T-cell (primary cell): ENCODE measurements around the gene ZNF438. TPM values are rescaled to one million over a fixed set of nuclear protein-coding genes. Genes with fewer than 3 reads are reported as not detected.

Experiments used
- ATAC-seq, 4 experiments: fragments of 200-7000 bp in 3 of 4; fragments of 150-1000 bp in 1 of 4; cut with Tn5 transposase; replicated peaks in 1 of 4; 1 replicate in 3 of 4; 2 replicates in 1 of 4; pipeline ENCODE4 v1.10.0; 2021; ENCODE audit warnings: moderate library complexity in 3 of 4, mild to moderate bottlenecking in 2 of 4, moderate number of reproducible peaks in 1 of 4
- CTCF ChIA-PET, 2 donors: fragments of 300-600 bp; sonication (Branson Sonifier 250); formaldehyde crosslinking; loops; one replicate each; lab custom pipeline; 2022; ENCODE audit warnings: antibody characterized with exemption in 2 of 2; lab: Charles Lee
- POLR2A ChIA-PET, 2 donors: fragments of 300-600 bp; sonication (Branson Sonifier 250); formaldehyde crosslinking; loops; one replicate each; lab custom pipeline; 2022; ENCODE audit warnings: antibody characterized with exemption in 2 of 2; lab: Charles Lee
- DNase-seq, 35 experiments: peaks; one replicate each; pipeline versions ENCODE4 v3.0.0 to v3.0.0-alpha.2; 2013 to 2023
- H3K27ac ChIP-seq: one replicate; pipeline ENCODE4 v1.5.1; 2013; ENCODE audit warnings: low read length
- H3K27me3 ChIP-seq, 2 experiments: replicated peaks in 1 of 2; 1 replicate in 1 of 2; 2 replicates in 1 of 2; pipeline versions ENCODE4 v1.6.1 to v1.7.0; 2013; ENCODE audit warnings: low read length in 1 of 2, mixed read lengths in 1 of 2; ENCODE audit not compliant: control insufficient read depth in 2 of 2, insufficient read depth in 2 of 2; ENCODE audit errors: extremely low read depth in 1 of 2
- H3K36me3 ChIP-seq, 2 donors: 1 replicate in 1 of 2; 2 replicates in 1 of 2; pipeline versions ENCODE4 v1.6.1 to v1.7.0; 2013; ENCODE audit warnings: low read length in 1 of 2; ENCODE audit not compliant: control insufficient read depth in 2 of 2, insufficient read depth in 1 of 2; ENCODE audit errors: extremely low read depth in 1 of 2
- H3K4me1 ChIP-seq, 2 experiments: 1 replicate in 1 of 2; 2 replicates in 1 of 2; pipeline versions ENCODE4 v1.6.1 to v1.7.0; 2013; ENCODE audit warnings: low read length in 2 of 2, mixed read lengths in 1 of 2; ENCODE audit not compliant: insufficient read depth in 2 of 2, control insufficient read depth in 1 of 2; ENCODE audit errors: extremely low read depth in 1 of 2
- H3K4me3 ChIP-seq, 2 donors: 1 replicate in 1 of 2; 2 replicates in 1 of 2; pipeline versions ENCODE4 v1.5.1 to v1.7.0; 2013; ENCODE audit warnings: mild to moderate bottlenecking in 2 of 2, low read length in 1 of 2, moderate library complexity in 1 of 2; ENCODE audit not compliant: control insufficient read depth in 1 of 2; ENCODE audit errors: extremely low read depth in 1 of 2
- H3K9me3 ChIP-seq: 2 replicates; pipeline ENCODE4 v1.7.0; 2013
- H3K27ac Mint-ChIP-seq, 2 donors: one replicate each; pipeline ENCODE4 v1.8.0; 2020 to 2021; ENCODE audit warnings: mild to moderate bottlenecking in 2 of 2, mixed read lengths in 2 of 2
- H3K27me3 Mint-ChIP-seq, 2 donors: one replicate each; pipeline ENCODE4 v1.8.0; 2021 to 2022; ENCODE audit warnings: mixed read lengths in 2 of 2
- H3K36me3 Mint-ChIP-seq: one replicate; pipeline ENCODE4 v1.8.0; 2021; ENCODE audit warnings: mixed read lengths
- H3K4me1 Mint-ChIP-seq, 3 donors: one replicate each; pipeline ENCODE4 v1.8.0; 2020 to 2022; ENCODE audit warnings: mixed read lengths in 3 of 3, mild to moderate bottlenecking in 1 of 3
- H3K4me3 Mint-ChIP-seq, 3 donors: one replicate each; pipeline ENCODE4 v1.8.0; 2020 to 2022; ENCODE audit warnings: mild to moderate bottlenecking in 3 of 3, mixed read lengths in 3 of 3, moderate library complexity in 3 of 3
- H3K9me3 Mint-ChIP-seq, 3 donors: one replicate each; pipeline ENCODE4 v1.8.0; 2020 to 2022; ENCODE audit warnings: mixed read lengths in 3 of 3
- WGBS: methylation state at CpG from one replicate; pipeline ENCODE4 v1.1.5; 2013; ENCODE audit warnings: missing lambda C conversion rate; ENCODE audit not compliant: insufficient coverage; 5-methylcytosine and 5-hydroxymethylcytosine counted together
- total RNA-seq, 35 experiments: library from RNA in 6 of 35; stranded (reverse) in 6 of 35; fragments of 120-200 nt in 1 of 35; gene quantifications; one replicate each; pipeline versions ENCODE4 v1.2.1 to v1.2.4 and lab custom pipeline; 2013 to 2026

ZNF438 gene
- total RNA-seq, 5 donors from 2014 or later (not counting 1 experiment from before 2014, with no cell fraction given) = 2.7 to 3.6 (median 3.4) TPM

DNA sequence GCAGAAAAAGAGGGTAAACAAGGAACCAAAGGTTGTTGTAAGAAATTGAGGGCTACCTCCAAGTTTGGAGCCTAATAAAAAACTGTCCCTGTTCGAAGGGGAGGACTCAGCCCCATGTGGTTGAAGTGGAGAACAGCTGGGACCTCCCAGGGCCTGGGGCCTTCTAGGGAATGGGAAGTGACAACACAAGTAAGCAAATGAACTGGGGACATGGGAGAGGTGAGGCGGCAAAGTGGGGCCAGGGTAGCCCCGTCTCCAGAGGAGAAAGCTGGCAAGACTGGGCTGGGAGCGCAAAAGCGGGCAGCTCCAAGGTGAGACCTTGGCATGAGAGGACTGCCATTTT lies 198.1 kb downstream of the ZNF438 start:
- Mint-ChIP-seq H3K36me3 (peaks cover 4% of the 10 kb centered on the region), H3K27me3 (no peaks in the 10 kb centered on the region), H3K9me3 (no peaks in the 10 kb centered on the region), H3K4me3 (no peak overlapping the region), H3K4me1 (no peaks in the 10 kb centered on the region), H3K27ac (no peak overlapping the region)
- peaks cover 0 to 3% of the 10 kb centered on the region in 2 experiments for H3K27me3 ChIP-seq
- H3K9me3 ChIP-seq = no peaks in the 10 kb centered on the region
- H3K36me3 ChIP-seq = no peaks in the 10 kb centered on the region
- ATAC-seq (no peak), DNase-seq (no peak)
- ChIA-PET POLR2A (no interaction called here), CTCF (no interaction called here)
- H3K4me3 ChIP-seq = no peak overlapping the region
- H3K27ac ChIP-seq = no peak overlapping the region
- no peaks in the 10 kb centered on the region for H3K4me1 ChIP-seq
- WGBS = 96% methylated on average over 5 of the region's 5 CpGs

DNA sequence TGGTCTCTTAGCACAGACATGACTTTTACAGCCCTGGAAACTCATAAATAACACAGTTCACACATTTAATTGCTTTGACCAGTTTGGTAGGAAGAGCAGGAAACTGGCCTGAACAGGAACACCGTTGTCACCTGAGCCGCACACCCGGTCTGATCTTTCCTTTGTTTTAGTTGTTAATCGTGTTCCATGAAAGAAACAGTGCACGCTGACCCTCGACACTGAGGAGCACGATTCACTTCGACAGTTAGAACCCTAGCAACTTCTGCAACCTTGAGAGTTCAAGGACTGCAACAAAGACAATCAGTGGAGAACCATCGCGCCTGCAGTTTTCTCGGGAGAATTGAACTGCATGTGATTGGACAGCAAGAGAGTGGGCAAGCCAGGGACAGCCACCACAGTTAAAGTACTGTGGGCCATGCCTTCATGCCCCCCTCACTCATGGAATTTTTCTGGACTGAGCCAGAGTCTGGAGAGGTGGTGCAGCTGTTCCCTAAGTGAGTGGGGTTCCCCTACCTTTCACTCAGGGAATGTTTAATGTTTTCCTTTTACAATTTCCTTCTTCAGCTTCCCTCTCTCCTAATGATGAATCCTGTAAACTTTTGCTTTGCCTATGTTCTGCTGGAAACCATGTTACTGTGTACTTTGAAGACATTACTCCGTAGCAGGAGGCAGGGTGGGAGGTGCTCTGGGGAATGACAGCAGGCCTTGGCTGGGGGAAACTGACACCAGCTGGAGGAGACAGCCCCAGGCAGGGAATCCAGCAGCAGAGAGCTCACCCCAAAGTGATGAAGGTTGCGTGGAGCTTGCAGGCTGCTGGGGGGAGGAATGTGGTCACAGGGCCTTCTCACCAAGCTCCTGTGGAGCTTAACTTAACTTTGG lies 198.7 kb downstream of the ZNF438 start:
- H3K4me3 ChIP-seq = no peak overlapping the region
- no peaks in the 10 kb centered on the region for H3K9me3 Mint-ChIP-seq
- H3K4me3 Mint-ChIP-seq = no peak overlapping the region
- H3K9me3 ChIP-seq = no peaks in the 10 kb centered on the region
- H3K4me1 ChIP-seq = no peaks in the 10 kb centered on the region
- CTCF ChIA-PET = no interaction called here
- H3K27me3 ChIP-seq = peaks cover 0 to 6% of the 10 kb centered on the region in 2 experiments
- ATAC-seq (no peak), DNase-seq (no peak)
- H3K4me1 Mint-ChIP-seq = no peaks in the 10 kb centered on the region
- H3K27ac ChIP-seq = no peak overlapping the region
- POLR2A ChIA-PET = no interaction called here
- peaks cover 4% of the 10 kb centered on the region for H3K36me3 Mint-ChIP-seq
- H3K36me3 ChIP-seq = no peaks in the 10 kb centered on the region
- no peak overlapping the region for H3K27ac Mint-ChIP-seq
- no peaks in the 10 kb centered on the region for H3K27me3 Mint-ChIP-seq
- 69% methylated on average over 10 of the region's 13 CpGs for WGBS

DNA sequence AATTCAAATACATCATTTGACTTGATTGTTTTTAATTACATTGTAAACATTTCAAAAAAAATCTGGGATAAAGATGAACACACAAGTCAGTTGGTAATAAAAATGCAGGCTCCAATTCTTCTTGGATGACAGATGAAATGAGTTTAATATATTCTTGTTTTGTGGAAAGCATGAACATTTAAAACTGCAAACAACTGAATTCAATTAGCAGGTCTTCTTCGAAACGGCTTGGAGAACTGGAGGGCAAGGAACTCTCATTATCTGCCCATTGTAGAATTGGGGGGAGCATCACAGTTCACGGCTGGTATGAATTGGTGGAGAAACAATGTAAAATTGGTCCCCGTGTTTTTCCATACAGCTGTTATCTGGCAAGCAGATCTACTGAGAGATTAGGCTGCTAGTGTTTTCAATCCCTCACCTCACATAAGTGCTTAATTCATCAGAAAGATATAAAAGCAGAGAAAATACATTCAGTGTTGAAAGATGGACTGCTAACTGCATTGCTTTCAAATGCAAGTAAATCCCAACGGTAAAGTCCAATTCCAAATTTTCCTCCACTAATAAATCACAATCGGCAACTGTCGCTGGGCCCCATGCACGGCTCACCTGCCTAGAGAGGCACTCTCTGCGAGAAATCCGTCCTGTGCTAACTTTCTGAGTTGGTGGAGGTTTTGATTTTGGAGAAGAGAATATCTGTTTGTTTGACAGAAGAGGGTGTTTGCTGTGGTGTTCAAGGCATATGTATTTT lies 199.5 kb downstream of the ZNF438 start:
- H3K27me3 ChIP-seq = peaks cover 0 to 6% of the 10 kb centered on the region in 2 experiments
- H3K27ac ChIP-seq = no peak overlapping the region
- POLR2A ChIA-PET = no interaction called here
- H3K4me3 Mint-ChIP-seq = no peak overlapping the region
- no peaks in the 10 kb centered on the region for H3K9me3 ChIP-seq
- no peak for ATAC-seq
- no peak for DNase-seq
- CTCF ChIA-PET = no interaction called here
- no peaks in the 10 kb centered on the region for H3K4me1 ChIP-seq
- peaks cover 4% of the 10 kb centered on the region for H3K36me3 Mint-ChIP-seq
- no peak overlapping the region for H3K4me3 ChIP-seq
- 86% methylated on average over 2 of the region's 10 CpGs for WGBS
- no peak overlapping the region for H3K27ac Mint-ChIP-seq
- H3K4me1 Mint-ChIP-seq = no peaks in the 10 kb centered on the region
- H3K36me3 ChIP-seq = no peaks in the 10 kb centered on the region
- no peaks in the 10 kb centered on the region for H3K27me3 Mint-ChIP-seq
- no peaks in the 10 kb centered on the region for H3K9me3 Mint-ChIP-seq

DNA sequence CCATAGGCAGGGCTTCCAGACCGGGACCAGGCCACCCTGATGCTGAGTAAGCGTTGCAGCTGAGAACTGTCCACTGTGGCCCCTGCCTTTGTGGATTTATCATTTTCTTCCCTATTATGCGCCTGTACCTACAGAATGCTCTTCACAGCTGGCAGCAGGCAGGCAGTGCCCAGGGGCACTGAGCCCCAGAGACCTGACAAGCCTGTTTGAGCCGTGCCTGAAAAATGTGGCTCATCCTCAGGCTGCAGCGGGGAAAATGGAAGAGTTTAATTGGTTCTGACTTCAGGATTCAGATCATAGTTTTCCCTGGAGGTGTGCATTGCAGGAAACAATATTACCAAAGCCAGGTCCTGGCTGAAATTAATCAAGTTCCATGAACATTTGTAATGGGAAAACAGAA lies 200.2 kb downstream of the ZNF438 start:
- no peak for ATAC-seq
- no peak overlapping the region for H3K4me3 Mint-ChIP-seq
- Histone ChIP-seq H3K27ac (no peak overlapping the region), H3K36me3 (no peaks in the 10 kb centered on the region), H3K4me3 (no peak overlapping the region), H3K9me3 (no peaks in the 10 kb centered on the region), H3K4me1 (no peaks in the 10 kb centered on the region), H3K27me3 (peaks cover 0 to 10% of the 10 kb centered on the region in 2 experiments)
- no peaks in the 10 kb centered on the region for H3K27me3 Mint-ChIP-seq
- ChIA-PET POLR2A (no interaction called here), CTCF (interaction anchor here in 1 of 2 donors (1.4 kb wide), 1 partner anchor 51 kb away, joined by 3 read pairs; no protein-coding TSS in a partner anchor)
- H3K9me3 Mint-ChIP-seq = no peaks in the 10 kb centered on the region
- no peaks in the 10 kb centered on the region for H3K4me1 Mint-ChIP-seq
- H3K36me3 Mint-ChIP-seq = peaks cover 4% of the 10 kb centered on the region
- DNase-seq = no peak
- no peak overlapping the region for H3K27ac Mint-ChIP-seq
- WGBS = 87% methylated on average over 5 of the region's 5 CpGs

DNA sequence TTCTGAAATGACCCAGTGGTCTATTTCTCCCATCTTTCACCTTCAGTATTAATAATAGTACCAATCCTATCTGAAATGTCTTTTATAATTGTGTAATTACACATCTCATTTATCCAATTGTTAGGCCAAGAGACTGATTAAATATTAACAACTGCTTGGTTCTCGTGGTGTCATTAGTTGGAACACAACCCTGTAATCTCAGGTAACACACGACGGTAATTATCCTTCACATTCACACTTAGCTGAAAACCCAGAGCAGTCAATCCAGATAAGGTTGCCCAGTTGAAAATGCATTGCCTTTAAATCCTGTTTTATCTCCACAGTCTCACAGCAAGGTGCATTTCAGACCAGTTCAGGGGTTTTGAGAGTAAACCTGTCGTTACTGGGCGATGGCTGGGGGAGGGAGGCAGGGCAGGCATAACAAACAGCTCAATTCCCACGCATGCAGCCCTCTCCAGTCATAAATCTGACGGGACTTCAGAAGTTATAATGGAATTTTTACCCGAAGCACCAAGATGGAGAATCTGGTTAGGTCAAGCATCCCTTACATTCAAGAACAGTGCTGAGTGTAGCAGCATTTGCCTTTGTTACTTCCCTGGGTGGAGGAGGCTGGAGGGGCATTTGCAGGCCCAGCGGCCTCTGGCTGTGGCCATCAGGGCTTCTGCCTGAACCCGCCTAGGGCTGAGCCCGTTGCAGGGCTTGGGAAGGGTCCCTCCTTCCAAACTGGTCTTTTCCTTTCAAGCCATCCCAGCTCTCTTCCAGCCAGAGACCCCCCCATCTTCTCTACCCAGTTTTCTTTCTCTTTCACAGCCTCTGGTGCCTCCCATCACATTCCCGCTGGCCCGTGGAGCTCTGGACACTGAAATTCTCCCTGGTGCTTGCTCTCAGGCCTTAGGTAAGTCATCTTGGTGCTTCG lies 201.1 kb downstream of the ZNF438 start:
- CTCF ChIA-PET = interaction anchor here in 1 of 2 donors (0.7 to 1.4 kb wide), 2 partner anchors 48 to 51 kb away, joined by 3 to 5 read pairs; no protein-coding TSS in a partner anchor

DNA sequence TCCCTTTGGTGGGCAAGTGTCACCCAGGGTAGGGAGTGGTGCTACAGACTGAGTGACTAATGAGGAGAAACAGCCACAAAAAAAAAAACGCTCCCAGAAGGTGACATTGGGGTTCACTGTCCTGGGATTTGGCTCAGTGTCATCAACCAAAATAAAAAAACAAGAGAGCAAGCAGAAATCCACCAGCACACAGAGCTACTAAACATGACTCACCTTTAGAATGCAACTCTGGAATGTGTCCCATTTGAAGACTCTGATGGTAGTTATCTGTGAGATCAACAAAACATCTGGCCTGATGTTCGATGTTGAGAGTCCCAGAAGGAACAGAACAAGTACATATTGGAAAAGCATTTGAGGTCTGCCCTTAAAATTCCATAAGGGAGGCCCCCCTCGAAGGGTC lies 201.8 kb downstream of the ZNF438 start:
- POLR2A ChIA-PET = interaction anchor here in 1 of 2 donors (0.6 kb wide), 1 partner anchor 234 kb away, joined by 6 read pairs; no protein-coding TSS in a partner anchor
- no peak overlapping the region for H3K27ac ChIP-seq
- Mint-ChIP-seq H3K4me1 (no peaks in the 10 kb centered on the region), H3K9me3 (no peaks in the 10 kb centered on the region), H3K27ac (no peak overlapping the region), H3K36me3 (no peaks in the 10 kb centered on the region), H3K4me3 (no peak overlapping the region), H3K27me3 (peaks cover 0 to 4% of the 10 kb centered on the region in 2 donors)
- peaks cover 0 to 10% of the 10 kb centered on the region in 2 experiments for H3K27me3 ChIP-seq
- H3K9me3 ChIP-seq = no peaks in the 10 kb centered on the region
- 100% methylated on average over 1 of the region's 3 CpGs for WGBS
- H3K4me1 ChIP-seq = no peaks in the 10 kb centered on the region
- CTCF ChIA-PET = interaction anchor here in 1 of 2 donors (0.7 to 1.4 kb wide), 2 partner anchors 47 to 50 kb away, joined by 3 to 5 read pairs; no protein-coding TSS in a partner anchor
- DNase-seq (no peak), ATAC-seq (no peak)
- no peaks in the 10 kb centered on the region for H3K36me3 ChIP-seq
- H3K4me3 ChIP-seq = no peak overlapping the region

More for the DNA sequence above, 201.1 kb downstream of the ZNF438 start:
- Mint-ChIP-seq H3K4me1 (no peaks in the 10 kb centered on the region), H3K4me3 (no peak overlapping the region), H3K9me3 (no peaks in the 10 kb centered on the region), H3K36me3 (peaks cover 3% of the 10 kb centered on the region), H3K27me3 (peaks cover 0 to 1% of the 10 kb centered on the region in 2 donors), H3K27ac (no peak overlapping the region)
- POLR2A ChIA-PET = no interaction called here
- ATAC-seq (no peak), DNase-seq (no peak)
- Histone ChIP-seq H3K36me3 (no peaks in the 10 kb centered on the region), H3K4me3 (no peak overlapping the region), H3K27ac (no peak overlapping the region), H3K9me3 (no peaks in the 10 kb centered on the region), H3K27me3 (peaks cover 0 to 10% of the 10 kb centered on the region in 2 experiments), H3K4me1 (no peaks in the 10 kb centered on the region)
- 88% methylated on average over 11 of the region's 14 CpGs for WGBS
